ENCODE results near the gene MAPK7. TPM values are rescaled to one million over a fixed set of nuclear protein-coding genes. Genes with fewer than 3 reads are reported as not detected.
A peak's percentile ranks its signal among the peaks of the same experiment; 100 is the strongest.

Gene MAPK7
- 10 to 100 TPM; 35.0 to 60.7 (median 46.5) TPM for total RNA-seq

- Histone ChIP-seq H3K27me3 (no peaks in the 10 kb centered on the region), H3K4me3 (peak within 1 kb of the TSS; percentile 69 to 86 (median 78)), H3K9me3 (no peaks in the 10 kb centered on the region), H3K27ac (peak within 1 kb of the TSS; percentile 88 to 97 (median 92)), H3K4me1 (peaks cover 0 to 31% (median 5%) of the 10 kb centered on the region in 4 donors), H3K36me3 (peaks cover 0 to 43% (median 0%) of the 10 kb centered on the region in 3 donors)
- no peak for TF ChIP-seq CTCF (IDR thresholded peaks at IDR 0.05)
- peak in 1 of 2 donors; percentile 18 for TF ChIP-seq POLR2A (IDR thresholded peaks at IDR 0.05)
- peak in 2 of 3 donors; percentile 57 to 62 for DNase-seq
These were observed at the start of gene MAPK7 for GRCh38 chr17:19378416-19379360. TSS of gene MAPK7 (plus strand) at chr17:19378498. CDS start at chr17:19378901, 403 bp downstream.

- Histone ChIP-seq H3K4me3 (no peak overlapping the region), H3K9me3 (no peaks in the 10 kb centered on the region), H3K27ac (no peak overlapping the region), H3K36me3 (peaks cover 0 to 16% (median 0%) of the 10 kb centered on the region in 3 donors), H3K27me3 (no peaks in the 10 kb centered on the region), H3K4me1 (no peaks in the 10 kb centered on the region)
- peak in 1 of 3 donors; percentile 29 for DNase-seq
- no peak for TF ChIP-seq POLR2A (IDR thresholded peaks at IDR 0.05)
- TF ChIP-seq CTCF (IDR thresholded peaks at IDR 0.05), result no peak
These were observed 49.2 kb upstream of the MAPK7 start for GRCh38 chr17:19329136-19329535.

GRCh38 chr17:19329839-19330238, 48.5 kb upstream of the MAPK7 start:
- TF ChIP-seq CTCF (IDR thresholded peaks at IDR 0.05), result no peak
- no peak for TF ChIP-seq POLR2A (IDR thresholded peaks at IDR 0.05)
- Histone ChIP-seq H3K36me3 (peaks cover 0 to 21% (median 0%) of the 10 kb centered on the region in 3 donors), H3K9me3 (no peaks in the 10 kb centered on the region), H3K4me1 (no peaks in the 10 kb centered on the region), H3K27me3 (no peaks in the 10 kb centered on the region), H3K27ac (no peak overlapping the region), H3K4me3 (no peak overlapping the region)
- peak in 1 of 3 donors; percentile 27 for DNase-seq

GRCh38 chr17:19330271-19330670, 48.0 kb upstream of the MAPK7 start:
- Histone ChIP-seq H3K4me1 (no peaks in the 10 kb centered on the region), H3K4me3 (no peak overlapping the region), H3K36me3 (peaks cover 0 to 21% (median 0%) of the 10 kb centered on the region in 3 donors), H3K27me3 (no peaks in the 10 kb centered on the region), H3K27ac (no peak overlapping the region), H3K9me3 (no peaks in the 10 kb centered on the region)
- DNase-seq, result peak in 1 of 3 donors; percentile 34
- TF ChIP-seq CTCF (IDR thresholded peaks at IDR 0.05) (no peak), POLR2A (IDR thresholded peaks at IDR 0.05) (no peak)

DNA sequence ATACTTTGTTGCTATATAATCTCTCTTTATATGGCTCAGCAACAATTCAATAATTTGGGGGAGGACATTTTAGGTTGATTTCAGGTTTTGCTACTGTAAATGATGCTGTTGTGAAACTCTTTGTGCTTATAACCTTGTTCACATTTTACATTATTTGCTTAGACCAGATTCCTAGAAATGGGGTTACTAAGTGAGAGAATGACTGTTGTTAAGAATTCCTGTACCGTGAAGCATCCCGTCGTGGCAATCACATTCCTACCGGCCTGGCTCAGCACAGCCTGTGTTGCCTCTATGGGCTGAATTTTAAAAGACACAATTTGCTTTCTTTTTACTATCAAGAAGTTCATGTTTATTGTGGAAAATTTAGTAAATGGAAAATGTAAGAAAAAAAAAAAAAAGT, 47.2 kb upstream of the MAPK7 start:
- DNase-seq, result no peak
- TF ChIP-seq POLR2A (IDR thresholded peaks at IDR 0.05) (no peak), CTCF (IDR thresholded peaks at IDR 0.05) (no peak)

More for the DNA sequence above, 47.2 kb upstream of the MAPK7 start:
- H3K9me3 ChIP-seq, result no peaks in the 10 kb centered on the region
- H3K27ac ChIP-seq, result no peak overlapping the region
- H3K4me1 ChIP-seq, result no peaks in the 10 kb centered on the region
- H3K36me3 ChIP-seq, result peaks cover 0 to 21% (median 0%) of the 10 kb centered on the region in 3 donors
- H3K27me3 ChIP-seq, result no peaks in the 10 kb centered on the region
- H3K4me3 ChIP-seq, result no peak overlapping the region

Data from Peyer's patch (tissue), 4 donors.